K562 (cell line): Measurements from ENCODE around the gene CTPS2. TPM values are rescaled to one million over a fixed set of nuclear protein-coding genes. Genes with fewer than 3 reads are reported as not detected.

ENCODE experiments used
- ATAC-seq: fragments of 200-7000 bp; cut with Tn5 transposase; 3 replicates; pipeline ENCODE4 v1.9.1; 2020; ENCODE audit warnings: moderate library complexity
- BruUV-seq: library from RNA; stranded (reverse); fragments of 400-500 nt; replicated peaks from 2 replicates; lab custom pipeline; 2021; lab: Mats Ljungman, UMichigan
- CTCF ChIA-PET: fragments of 300-600 bp; formaldehyde crosslinking; extraction: SDS; loops from one replicate; lab custom pipeline; 2021; ENCODE audit warnings: low intra/inter-chr PET ratio; lab: Yijun Ruan, JAX
- POLR2A ChIA-PET: fragments of 300-600, 350-650 bp; sonication (Branson Sonifier 250); formaldehyde crosslinking; extraction: SDS; loops from one replicate; lab custom pipeline; 2021; ENCODE audit warnings: antibody characterized with exemption, inconsistent platforms; lab: Yijun Ruan, JAX
- DNase-seq, 4 experiments: peaks; one replicate each; pipeline versions ENCODE4 v3.0.0 to v3.0.0-alpha.2; 2011 to 2018; ENCODE audit warnings: low spot score in 3 of 4, mixed read lengths in 3 of 4; ENCODE audit errors: extremely low read depth in 1 of 4
- FAIRE-seq: peaks from 2 replicates; lab custom pipeline; 2011; peaks lifted over from hg19 to GRCh38; lab: Jason Lieb, UNC
- H2AFZ ChIP-seq: 2 replicates; pipeline ENCODE4 v1.6.0; 2011; ENCODE audit warnings: low read depth, low read length, control low read depth, inconsistent platforms
- H3K27ac ChIP-seq: fragments of 200-600 bp; 3 replicates; pipeline ENCODE4 v1.8.0; 2011; ENCODE audit warnings: low read depth, mild to moderate bottlenecking, control low read depth, inconsistent platforms, low read length, moderate library complexity, mixed read lengths; ENCODE audit errors: extremely low read depth
- H3K27me3 ChIP-seq, 2 experiments: fragments of 300-600 bp in 1 of 2; 2 replicates in 1 of 2; 3 replicates in 1 of 2; pipeline versions ENCODE4 v1.6.0 to v1.8.0; 2011; ENCODE audit warnings: inconsistent platforms in 2 of 2, low read length in 2 of 2, mild to moderate bottlenecking in 1 of 2, mixed read lengths in 1 of 2, moderate library complexity in 1 of 2; ENCODE audit not compliant: control insufficient read depth in 2 of 2, insufficient read depth in 2 of 2
- H3K36me3 ChIP-seq: fragments of 300-600 bp; 3 replicates; pipeline ENCODE4 v1.8.0; 2011; ENCODE audit warnings: mild to moderate bottlenecking, low read length, inconsistent platforms; ENCODE audit not compliant: control insufficient read depth, insufficient read depth
- H3K4me1 ChIP-seq, 2 experiments: fragments of 200-600 bp in 1 of 2; replicated peaks in 1 of 2; 2 replicates in 1 of 2; 3 replicates in 1 of 2; pipeline versions ENCODE4 v1.5.1 to v1.8.0; 2011; ENCODE audit warnings: inconsistent platforms in 2 of 2, low read length in 2 of 2, mild to moderate bottlenecking in 1 of 2, mixed read lengths in 1 of 2, moderate library complexity in 1 of 2; ENCODE audit not compliant: control insufficient read depth in 2 of 2, insufficient read depth in 2 of 2
- H3K4me2 ChIP-seq: 2 replicates; pipeline ENCODE4 v1.6.1; 2011; ENCODE audit warnings: low read length, control low read depth, inconsistent platforms, mixed read lengths; ENCODE audit not compliant: insufficient read depth
- H3K4me3 ChIP-seq: fragments of 200-600 bp; sonication (generic), shearing (Covaris generic); 2 replicates; pipeline ENCODE4 v1.5.1; 2016; ENCODE audit warnings: control low read depth, inconsistent platforms
- H3K79me2 ChIP-seq: fragments of 200-600 bp; 3 replicates; pipeline ENCODE4 v1.8.0; 2011; ENCODE audit warnings: low read length, inconsistent platforms; ENCODE audit not compliant: control insufficient read depth, insufficient read depth
- H3K9ac ChIP-seq, 2 experiments: 2 replicates each; pipeline versions ENCODE4 v1.6.0 to v1.6.1; 2011; ENCODE audit warnings: low read depth in 2 of 2, low read length in 2 of 2, control low read depth in 1 of 2, inconsistent platforms in 1 of 2, mild to moderate bottlenecking in 1 of 2, mixed read lengths in 1 of 2; ENCODE audit not compliant: insufficient read depth in 1 of 2
- H3K9me1 ChIP-seq: one replicate; pipeline ENCODE4 v1.6.0; 2011; ENCODE audit warnings: inconsistent platforms, mild to moderate bottlenecking, low read length, moderate library complexity; ENCODE audit not compliant: control insufficient read depth, insufficient read depth
- H3K9me3 ChIP-seq: replicated peaks from 2 replicates; pipeline ENCODE4 v1.5.1; 2011; ENCODE audit warnings: low read depth, low read length, inconsistent platforms; ENCODE audit not compliant: control insufficient read depth, insufficient read depth
- H4K20me1 ChIP-seq: replicated peaks from 2 replicates; pipeline ENCODE4 v1.6.1; 2011; ENCODE audit warnings: low read length, inconsistent platforms, mixed read lengths; ENCODE audit not compliant: control insufficient read depth, insufficient read depth
- ARID4B ChIP-seq: sonication (generic); formaldehyde crosslinking; IDR thresholded peaks from 2 replicates; pipeline ENCODE4 v1.8.0; 2022; ENCODE audit warnings: mild to moderate bottlenecking, missing genetic modification reagents
- BDP1 ChIP-seq: IDR thresholded peaks from 3 replicates; pipeline ENCODE4 v1.6.1; 2011; ENCODE audit not compliant: insufficient read length, insufficient read depth
- TOE1 ChIP-seq, 2 experiments: fragments of 450-650 bp in 1 of 2; sonication (generic) in 1 of 2; formaldehyde crosslinking in 1 of 2; IDR thresholded peaks; 2 replicates each; pipeline versions ENCODE4 v1.7.1 to v1.8.0; 2016 to 2022; ENCODE audit warnings: borderline replicate concordance in 2 of 2, mild to moderate bottlenecking in 2 of 2, antibody characterized with exemption in 1 of 2, inconsistent platforms in 1 of 2, low read depth in 1 of 2, missing genetic modification reagents in 1 of 2, moderate library complexity in 1 of 2
- ZNF174 ChIP-seq: fragments of 250-450 bp; sonication (Bioruptor Pico); IDR thresholded peaks from 2 replicates; pipeline ENCODE4 v1.4.0; 2020; ENCODE audit warnings: mild to moderate bottlenecking
- WGBS: fragments of 100-300 bp; shearing (Covaris generic); methylation state at CpG from one replicate; pipeline ENCODE4 v1.1.6; 2016; ENCODE audit warnings: low coverage, mixed read lengths; ENCODE audit not compliant: insufficient coverage; ENCODE audit errors: missing lambda C conversion rate; 5-methylcytosine and 5-hydroxymethylcytosine counted together
- in situ Hi-C: fragments of 300-500 bp; cut with MboI; formaldehyde crosslinking; loops from 4 replicates; pipeline ENCODE4 v1.15.0; 2018; ENCODE audit warnings: inconsistent platforms, mixed read lengths
- intact Hi-C: fragments of 100-400 bp; cut with micrococcal nuclease; formaldehyde crosslinking; loops from 2 replicates; pipeline ENCODE4 v1.14.2; 2022
- polyA plus RNA-seq, 8 experiments: library from polyadenylated mRNA; depleted of rRNA in 4 of 8; stranded (reverse) in 5 of 8; unstranded in 3 of 8; fragments of >200 nt; fragmentation: Nextera tagmentation in 2 of 8; fragmentation: Illumina TruSeq in 1 of 8; extraction: Ambion mirVana in 2 of 8; extraction: Trizol in 1 of 8; gene quantifications; 2 replicates each; pipeline versions ENCODE4 v1.2.1 to v1.2.3, GENCODE V29; 2011 to 2014; ENCODE audit warnings: inconsistent platforms in 1 of 8, missing spikeins in 1 of 8
- total RNA-seq, 7 experiments: library from RNA; depleted of rRNA in 6 of 7; stranded (reverse); fragments of >200 nt in 6 of 7; fragmentation: Illumina TruSeq in 2 of 7; extraction: Trizol in 2 of 7; gene quantifications; 2 replicates each; pipeline versions ENCODE4 v1.2.1 to v1.2.3, GENCODE V29; 2011 to 2021; ENCODE audit warnings: low replicate concordance in 1 of 7
- TF ChIP-seq, protein P1 (sequence below): sonication (generic); formaldehyde crosslinking; IDR thresholded peaks from 2 replicates; pipeline ENCODE4 v1.8.1; 2022; ENCODE audit warnings: missing genetic modification reagents
- TF ChIP-seq, protein P2 (sequence below), 3 experiments: fragments of 200-800 bp in 1 of 3; sonication (Bioruptor generic) in 1 of 3; sonication (generic) in 1 of 3; formaldehyde crosslinking in 1 of 3; IDR thresholded peaks; 2 replicates each; pipeline versions ENCODE4 v1.6.1 to v1.8.0; 2016 to 2022; ENCODE audit warnings: mild to moderate bottlenecking in 2 of 3, missing compliant biosample characterization in 2 of 3, missing genetic modification characterization in 2 of 3, missing genetic modification reagents in 1 of 3
- TF ChIP-seq, protein P3 (sequence below): IDR thresholded peaks from 3 replicates; pipeline ENCODE4 v1.6.1; 2011; ENCODE audit warnings: borderline replicate concordance, mild to moderate bottlenecking, moderate library complexity; ENCODE audit not compliant: insufficient read length; ENCODE audit errors: extremely low read depth

Gene CTPS2
- total and polyA plus RNA-seq, 9 of the 15 experiments (the other 6 are each of a cell fraction or from before 2014, with no cell fraction given): 5.4 to 19.5 (median 14.1) TPM

GRCh38 chrX:16708016-16708415 is 4.5 kb downstream of the CTPS2 start (continued):
- TF ChIP-seq, protein P1, sequence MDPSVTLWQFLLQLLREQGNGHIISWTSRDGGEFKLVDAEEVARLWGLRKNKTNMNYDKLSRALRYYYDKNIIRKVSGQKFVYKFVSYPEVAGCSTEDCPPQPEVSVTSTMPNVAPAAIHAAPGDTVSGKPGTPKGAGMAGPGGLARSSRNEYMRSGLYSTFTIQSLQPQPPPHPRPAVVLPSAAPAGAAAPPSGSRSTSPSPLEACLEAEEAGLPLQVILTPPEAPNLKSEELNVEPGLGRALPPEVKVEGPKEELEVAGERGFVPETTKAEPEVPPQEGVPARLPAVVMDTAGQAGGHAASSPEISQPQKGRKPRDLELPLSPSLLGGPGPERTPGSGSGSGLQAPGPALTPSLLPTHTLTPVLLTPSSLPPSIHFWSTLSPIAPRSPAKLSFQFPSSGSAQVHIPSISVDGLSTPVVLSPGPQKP: no peak
- TF ChIP-seq BDP1: no peak

DNA sequence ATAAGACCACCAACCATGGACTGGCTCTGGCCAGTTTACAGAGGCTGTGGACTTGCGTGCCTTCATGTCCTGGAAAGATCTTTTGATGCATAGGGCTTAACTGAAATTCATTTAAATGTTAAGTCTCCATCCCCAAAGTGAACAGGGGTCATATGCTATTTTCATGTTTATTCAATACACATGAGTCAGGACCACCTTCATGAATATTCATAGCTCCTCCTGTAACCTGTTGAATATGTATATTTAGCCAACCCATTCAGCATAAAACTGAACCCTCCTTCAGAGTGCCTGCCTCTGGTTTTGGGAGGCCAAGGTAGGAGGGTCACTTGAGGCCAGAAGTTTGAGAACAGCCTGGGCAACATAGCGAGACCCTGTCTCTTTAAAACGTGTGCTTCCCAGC is 7.1 kb downstream of the CTPS2 start:
- H3K36me3 ChIP-seq: peaks cover 15% of the 10 kb centered on the region
- no peak for ATAC-seq
- FAIRE-seq: no peak
- peaks cover 5% of the 10 kb centered on the region; the same call in 2 of the 3 replicates for H3K79me2 ChIP-seq
- CTCF ChIA-PET: no interaction called here
- H3K9me1 ChIP-seq: no peaks in the 10 kb centered on the region
- H3K9me3 ChIP-seq: no peaks in the 10 kb centered on the region
- no peaks in the 10 kb centered on the region for H3K27me3 ChIP-seq
- no peak overlapping the region for H3K9ac ChIP-seq
- no peak overlapping the region for H2AFZ ChIP-seq
- no peak overlapping the region for H3K4me3 ChIP-seq
- no peaks in the 10 kb centered on the region for H3K4me1 ChIP-seq
- no peak overlapping the region for H3K27ac ChIP-seq
- no peaks in the 10 kb centered on the region for H4K20me1 ChIP-seq
- POLR2A ChIA-PET: no interaction called here
- no TSS peak for BruUV-seq
- in situ Hi-C loops: no loop called here
- DNase-seq: no peak
- no peak overlapping the region for H3K4me2 ChIP-seq
- WGBS: 76% methylated on average over 3 of the region's 3 CpGs
- intact Hi-C loops: no loop called here
- TF ChIP-seq, protein P2, sequence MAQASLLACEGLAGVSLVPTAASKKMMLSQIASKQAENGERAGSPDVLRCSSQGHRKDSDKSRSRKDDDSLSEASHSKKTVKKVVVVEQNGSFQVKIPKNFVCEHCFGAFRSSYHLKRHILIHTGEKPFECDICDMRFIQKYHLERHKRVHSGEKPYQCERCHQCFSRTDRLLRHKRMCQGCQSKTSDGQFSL (CRISPR knock-in tag; IDR thresholded peaks at IDR 0.05): no peak
- TF ChIP-seq, protein P2 (tag; IDR thresholded peaks at IDR 0.05): no peak
- TF ChIP-seq, protein P3, sequence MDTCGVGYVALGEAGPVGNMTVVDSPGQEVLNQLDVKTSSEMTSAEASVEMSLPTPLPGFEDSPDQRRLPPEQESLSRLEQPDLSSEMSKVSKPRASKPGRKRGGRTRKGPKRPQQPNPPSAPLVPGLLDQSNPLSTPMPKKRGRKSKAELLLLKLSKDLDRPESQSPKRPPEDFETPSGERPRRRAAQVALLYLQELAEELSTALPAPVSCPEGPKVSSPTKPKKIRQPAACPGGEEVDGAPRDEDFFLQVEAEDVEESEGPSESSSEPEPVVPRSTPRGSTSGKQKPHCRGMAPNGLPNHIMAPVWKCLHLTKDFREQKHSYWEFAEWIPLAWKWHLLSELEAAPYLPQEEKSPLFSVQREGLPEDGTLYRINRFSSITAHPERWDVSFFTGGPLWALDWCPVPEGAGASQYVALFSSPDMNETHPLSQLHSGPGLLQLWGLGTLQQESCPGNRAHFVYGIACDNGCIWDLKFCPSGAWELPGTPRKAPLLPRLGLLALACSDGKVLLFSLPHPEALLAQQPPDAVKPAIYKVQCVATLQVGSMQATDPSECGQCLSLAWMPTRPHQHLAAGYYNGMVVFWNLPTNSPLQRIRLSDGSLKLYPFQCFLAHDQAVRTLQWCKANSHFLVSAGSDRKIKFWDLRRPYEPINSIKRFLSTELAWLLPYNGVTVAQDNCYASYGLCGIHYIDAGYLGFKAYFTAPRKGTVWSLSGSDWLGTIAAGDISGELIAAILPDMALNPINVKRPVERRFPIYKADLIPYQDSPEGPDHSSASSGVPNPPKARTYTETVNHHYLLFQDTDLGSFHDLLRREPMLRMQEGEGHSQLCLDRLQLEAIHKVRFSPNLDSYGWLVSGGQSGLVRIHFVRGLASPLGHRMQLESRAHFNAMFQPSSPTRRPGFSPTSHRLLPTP: no peak
- TF ChIP-seq ARID4B (CRISPR knock-in tag): no peak
- TF ChIP-seq TOE1 (IDR thresholded peaks at IDR 0.05; ENCODE audit: borderline replicate concordance): no peak
- no peak for TF ChIP-seq TOE1 (CRISPR knock-in tag; IDR thresholded peaks at IDR 0.05; ENCODE audit: borderline replicate concordance, low read depth)
- TF ChIP-seq ZNF174 (CRISPR knock-in tag): no peak
